ENCODE data around the gene SPSB4. TPM values are rescaled to one million over a fixed set of nuclear protein-coding genes. Genes with fewer than 3 reads are reported as not detected.
A peak's percentile ranks its signal among the peaks of the same experiment; 100 is the strongest.
"Not testable (repeated sequence)": the region's sequence is repeated elsewhere in the genome, so short reads cannot be mapped to it uniquely, and the experiment has no call there.

Gene SPSB4
- total and polyA plus RNA-seq, 9 donors = 13.1 to 29.8 (median 26.6) TPM

DNA sequence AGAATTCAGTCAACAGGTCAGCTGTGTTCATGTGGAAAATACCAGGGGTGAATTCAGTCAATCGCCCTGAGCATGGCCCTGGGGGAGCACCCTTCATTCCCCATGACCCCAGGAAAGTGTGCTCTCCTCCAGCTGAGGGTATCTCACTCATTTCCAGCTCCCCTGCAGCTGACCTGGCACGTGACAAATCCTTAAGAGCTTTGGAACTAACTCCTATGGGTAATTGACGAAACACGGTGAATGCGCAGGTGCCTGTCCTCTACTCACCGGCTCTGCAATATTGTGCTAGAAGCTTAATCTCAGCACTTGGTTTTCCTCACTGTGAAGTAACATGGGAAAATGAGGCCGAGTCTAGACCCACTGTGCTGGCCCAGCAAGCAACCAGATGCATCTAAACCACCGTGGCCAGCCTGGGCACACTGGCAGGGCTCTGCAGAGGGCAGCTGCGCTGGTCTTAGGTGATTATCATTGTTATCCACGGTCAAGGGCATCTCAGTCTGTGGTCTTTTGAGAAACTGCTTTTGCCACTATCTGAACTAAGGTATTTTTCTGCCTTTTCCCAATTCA, 63.1 kb downstream of the SPSB4 start:
- Histone ChIP-seq H3K36me3 (ENCODE audit: control insufficient read depth, insufficient read depth, low read length) (peaks cover 2% of the 10 kb centered on the region), H3K27ac (ENCODE audit: low read length) (peak overlapping the region; percentile 96), H3K4me1 (ENCODE audit: control insufficient read depth, insufficient read depth, low read length) (peaks cover 45% of the 10 kb centered on the region), H3K9me3 (replicated peaks; ENCODE audit: control insufficient read depth, low read depth, low read length) (peaks cover 3% of the 10 kb centered on the region), H3K27me3 (ENCODE audit: control insufficient read depth, insufficient read depth, low read length) (no peaks in the 10 kb centered on the region), H3K4me3 (ENCODE audit: low read length) (no peak overlapping the region)
- 62% methylated on average over 10 of the region's 10 CpGs for WGBS (ENCODE audit: insufficient coverage)
- DNase-seq = peak; percentile 51

DNA sequence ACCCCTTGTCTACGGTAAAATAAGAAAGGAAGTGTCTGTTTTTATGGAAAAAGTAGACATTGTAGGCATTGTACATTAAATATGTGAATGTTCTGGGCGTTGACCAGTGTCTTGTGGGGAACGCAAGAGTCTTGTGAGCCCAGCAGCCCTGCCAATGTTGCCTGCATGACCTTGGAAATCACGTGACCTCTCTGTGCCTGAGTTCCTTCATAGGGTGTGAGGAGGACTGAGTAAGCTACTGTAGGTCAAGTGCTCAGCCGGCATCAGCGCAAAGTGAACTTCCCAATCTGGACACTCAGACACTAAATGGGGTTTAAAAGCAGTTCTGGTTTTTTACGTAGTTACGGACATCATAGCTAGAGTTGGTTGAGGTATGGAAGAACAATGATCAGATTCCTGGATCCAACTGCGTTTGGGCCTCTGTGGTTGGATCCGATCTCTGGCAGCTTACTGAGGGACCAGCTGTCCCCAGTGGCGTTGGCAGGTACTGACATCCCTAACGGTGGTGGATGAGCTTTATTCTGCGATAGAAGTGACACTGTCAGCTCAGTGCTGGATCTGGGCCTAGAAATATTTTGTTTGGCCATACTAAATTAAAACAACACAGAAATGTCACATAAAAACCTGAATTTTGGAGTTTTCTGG, 63.8 kb downstream of the SPSB4 start:
- peak; percentile 63 for DNase-seq
- H3K36me3 ChIP-seq (ENCODE audit: control insufficient read depth, insufficient read depth, low read length) = peaks cover 2% of the 10 kb centered on the region
- H3K4me3 ChIP-seq (ENCODE audit: low read length) = no peak overlapping the region
- H3K27me3 ChIP-seq (ENCODE audit: control insufficient read depth, insufficient read depth, low read length) = no peaks in the 10 kb centered on the region
- WGBS (ENCODE audit: insufficient coverage) = 45% methylated on average over 9 of the region's 13 CpGs
- peaks cover 3% of the 10 kb centered on the region for H3K9me3 ChIP-seq (replicated peaks; ENCODE audit: control insufficient read depth, low read depth, low read length)
- H3K4me1 ChIP-seq (ENCODE audit: control insufficient read depth, insufficient read depth, low read length) = peaks cover 39% of the 10 kb centered on the region
- peak overlapping the region; percentile 96 for H3K27ac ChIP-seq (ENCODE audit: low read length)

DNA sequence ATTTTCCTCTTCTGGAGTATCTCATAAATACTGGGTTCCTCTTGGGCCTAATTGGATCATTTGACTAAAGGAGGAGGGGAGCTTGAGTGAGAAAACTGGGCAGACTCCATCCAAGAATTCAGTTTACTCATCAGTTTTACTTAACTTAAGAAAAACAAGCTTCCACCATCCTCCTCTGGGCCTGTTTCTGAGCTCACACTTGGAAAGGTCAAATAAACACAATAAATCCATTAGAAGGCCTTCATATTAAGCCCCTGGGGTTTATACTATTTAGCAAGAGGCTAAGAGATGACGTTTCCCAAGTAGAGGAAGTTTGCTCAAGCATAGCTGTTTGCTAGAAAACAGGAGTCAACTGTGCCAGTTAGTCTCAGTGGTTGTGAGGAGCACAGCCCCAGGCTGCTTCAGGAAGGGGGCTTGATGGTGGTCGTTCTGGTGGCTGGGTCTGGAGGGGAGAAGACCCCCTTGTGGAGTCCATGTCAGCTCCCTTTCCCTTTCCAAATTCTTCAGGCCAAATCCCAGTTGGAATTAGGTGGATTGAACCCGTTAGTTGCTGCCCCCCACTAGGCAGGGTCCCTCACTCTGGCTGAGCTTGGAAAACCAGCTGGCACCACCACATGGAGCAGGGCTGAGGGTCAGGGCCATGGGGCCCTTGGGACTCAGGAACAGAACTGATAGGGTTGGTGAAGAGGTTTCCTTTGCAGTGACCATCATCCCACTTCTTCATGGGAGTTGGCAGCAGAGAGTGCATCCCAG, 64.8 kb downstream of the SPSB4 start:
- no peaks in the 10 kb centered on the region for H3K9me3 ChIP-seq (replicated peaks; ENCODE audit: control insufficient read depth, low read depth, low read length)
- no peak overlapping the region for H3K4me3 ChIP-seq (ENCODE audit: low read length)
- H3K36me3 ChIP-seq (ENCODE audit: control insufficient read depth, insufficient read depth, low read length) = peaks cover 2% of the 10 kb centered on the region
- WGBS (ENCODE audit: insufficient coverage) = 37% methylated on average over 2 of the region's 3 CpGs
- peak; percentile 99 for DNase-seq
- H3K27ac ChIP-seq (ENCODE audit: low read length) = peak overlapping the region; percentile 96
- no peaks in the 10 kb centered on the region for H3K27me3 ChIP-seq (ENCODE audit: control insufficient read depth, insufficient read depth, low read length)
- H3K4me1 ChIP-seq (ENCODE audit: control insufficient read depth, insufficient read depth, low read length) = peaks cover 38% of the 10 kb centered on the region

DNA sequence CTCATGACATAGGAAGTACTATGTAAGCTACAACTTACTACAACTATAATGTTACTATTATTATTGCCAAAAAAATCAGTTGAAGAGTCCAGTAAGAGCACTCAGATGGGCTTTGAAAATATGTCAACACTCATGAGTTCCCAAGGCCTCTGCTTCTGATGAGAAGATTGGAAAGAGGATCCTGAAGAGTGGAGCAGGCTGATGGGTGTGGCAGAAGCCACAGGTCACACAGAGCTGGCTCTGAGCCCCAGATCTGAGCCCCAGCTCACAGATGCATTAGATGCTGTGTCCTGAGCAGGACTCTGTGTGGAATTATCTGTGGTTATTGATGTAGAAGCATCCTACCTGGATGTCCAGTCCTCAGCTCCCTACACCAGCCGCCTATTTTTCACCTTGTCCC, 65.6 kb downstream of the SPSB4 start:
- no peaks in the 10 kb centered on the region for H3K27me3 ChIP-seq (ENCODE audit: control insufficient read depth, insufficient read depth, low read length)
- peaks cover 2% of the 10 kb centered on the region for H3K36me3 ChIP-seq (ENCODE audit: control insufficient read depth, insufficient read depth, low read length)
- peaks cover 33% of the 10 kb centered on the region for H3K4me1 ChIP-seq (ENCODE audit: control insufficient read depth, insufficient read depth, low read length)
- no peaks in the 10 kb centered on the region for H3K9me3 ChIP-seq (replicated peaks; ENCODE audit: control insufficient read depth, low read depth, low read length)
- H3K27ac ChIP-seq (ENCODE audit: low read length) = peak overlapping the region; percentile 96
- no peak overlapping the region for H3K4me3 ChIP-seq (ENCODE audit: low read length)
- WGBS (ENCODE audit: insufficient coverage) = no CpG with 5 or more reads among the region's 1 CpG
- DNase-seq = peak; percentile 91

DNA sequence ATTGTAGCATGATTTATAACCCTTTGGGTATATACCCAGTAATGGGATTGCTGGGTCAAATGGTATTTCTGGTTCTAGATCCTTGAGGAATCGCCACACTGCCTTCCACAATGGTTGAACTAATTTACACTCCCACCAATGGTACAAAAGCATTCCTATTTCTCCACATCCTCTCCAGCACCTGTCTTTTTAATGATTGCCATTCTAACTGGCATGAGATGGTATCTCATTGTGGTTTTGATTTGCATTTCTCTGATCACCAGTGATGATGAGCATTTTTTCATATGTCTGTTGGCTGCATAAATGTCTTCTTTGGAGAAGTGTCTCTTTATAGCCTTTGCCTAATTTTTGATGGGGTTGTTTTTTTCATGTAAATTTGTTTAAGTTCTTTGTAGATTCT, 66.8 kb downstream of the SPSB4 start:
- H3K9me3 ChIP-seq (replicated peaks; ENCODE audit: control insufficient read depth, low read depth, low read length); H3K27me3 ChIP-seq (ENCODE audit: control insufficient read depth, insufficient read depth, low read length); DNase-seq; H3K27ac ChIP-seq (ENCODE audit: low read length); H3K36me3 ChIP-seq (ENCODE audit: control insufficient read depth, insufficient read depth, low read length); H3K4me3 ChIP-seq (ENCODE audit: low read length): not testable (repeated sequence)
- peaks cover 25% of the 10 kb centered on the region for H3K4me1 ChIP-seq (ENCODE audit: control insufficient read depth, insufficient read depth, low read length)
- no CpG with 5 or more reads among the region's 1 CpG for WGBS (ENCODE audit: insufficient coverage)

DNA sequence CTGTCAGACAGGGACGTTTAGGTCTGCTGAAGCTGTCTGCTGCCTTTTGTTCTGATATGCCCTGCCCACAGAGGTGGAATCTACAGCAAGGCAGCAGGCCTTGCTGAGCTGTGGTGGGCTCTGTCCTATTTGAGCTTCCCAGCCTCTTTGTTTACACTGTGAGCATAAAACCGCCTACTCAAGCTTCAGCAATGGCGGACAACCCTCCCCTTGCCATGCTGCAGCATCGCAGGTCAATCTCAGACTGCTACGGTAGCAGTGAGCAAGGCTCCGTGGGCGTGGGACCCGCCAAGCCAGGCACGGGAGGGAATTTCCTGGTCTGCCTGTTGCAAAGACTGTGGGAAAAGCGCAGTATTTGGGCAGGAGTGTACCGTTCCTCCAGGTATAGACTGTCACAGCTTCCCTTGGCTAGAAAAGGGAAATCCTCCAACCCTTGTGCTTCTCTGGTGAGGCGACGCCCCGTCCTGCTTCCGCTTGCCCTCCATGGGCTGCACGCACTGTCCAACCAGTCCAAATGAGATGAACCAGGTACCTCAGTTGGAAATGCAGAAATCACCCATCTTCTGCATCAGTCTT, 71.4 kb downstream of the SPSB4 start:
- H3K9me3 ChIP-seq (replicated peaks; ENCODE audit: control insufficient read depth, low read depth, low read length) = no peaks in the 10 kb centered on the region
- H3K4me3 ChIP-seq (ENCODE audit: low read length) = no peak overlapping the region
- WGBS (ENCODE audit: insufficient coverage) = 80% methylated on average over 12 of the region's 16 CpGs
- no peak for DNase-seq
- H3K36me3 ChIP-seq (ENCODE audit: control insufficient read depth, insufficient read depth, low read length) = peaks cover 2% of the 10 kb centered on the region
- H3K27me3 ChIP-seq (ENCODE audit: control insufficient read depth, insufficient read depth, low read length) = no peaks in the 10 kb centered on the region
- H3K4me1 ChIP-seq (ENCODE audit: control insufficient read depth, insufficient read depth, low read length) = peaks cover 20% of the 10 kb centered on the region
- H3K27ac ChIP-seq (ENCODE audit: low read length) = no peak overlapping the region

DNA sequence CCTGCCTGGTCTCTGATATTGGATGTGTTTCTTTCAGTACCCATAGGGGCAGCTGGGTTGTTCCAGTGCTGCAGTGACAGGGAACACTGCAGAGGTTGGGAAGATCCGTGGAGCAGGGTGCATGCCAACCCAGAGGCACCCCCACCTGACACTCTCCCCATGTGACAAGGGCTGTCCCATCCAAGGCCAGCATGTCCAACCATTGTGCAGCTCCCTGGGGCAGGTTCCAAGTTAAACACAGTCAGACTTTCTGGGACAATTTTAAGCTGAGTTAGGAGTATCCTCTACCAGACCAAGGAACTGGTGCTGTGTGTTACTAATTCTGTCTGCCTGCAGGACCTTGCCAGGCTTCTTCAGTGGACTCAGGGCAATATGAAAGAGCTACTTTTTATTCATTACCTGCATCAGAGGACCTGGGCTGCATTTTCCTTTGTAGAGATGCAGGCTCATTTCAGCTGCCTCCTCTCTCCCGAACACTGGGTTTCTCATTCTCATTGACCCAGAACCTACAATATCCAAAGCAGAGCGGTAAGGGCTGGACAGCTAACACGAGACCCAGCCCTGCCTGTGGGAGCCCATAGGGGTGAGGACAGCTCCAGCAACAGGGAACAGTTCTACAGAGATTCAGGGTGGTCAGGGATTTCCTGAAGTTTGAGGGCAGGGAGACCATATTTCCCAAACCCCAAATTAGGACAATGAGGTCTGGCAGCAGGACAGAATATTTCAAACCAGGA, 72.7 kb downstream of the SPSB4 start:
- Histone ChIP-seq H3K4me1 (ENCODE audit: control insufficient read depth, insufficient read depth, low read length) (peaks cover 32% of the 10 kb centered on the region), H3K9me3 (replicated peaks; ENCODE audit: control insufficient read depth, low read depth, low read length) (no peaks in the 10 kb centered on the region), H3K27me3 (ENCODE audit: control insufficient read depth, insufficient read depth, low read length) (no peaks in the 10 kb centered on the region), H3K36me3 (ENCODE audit: control insufficient read depth, insufficient read depth, low read length) (peaks cover 2% of the 10 kb centered on the region), H3K27ac (ENCODE audit: low read length) (no peak overlapping the region), H3K4me3 (ENCODE audit: low read length) (no peak overlapping the region)
- no CpG with 5 or more reads among the region's 4 CpGs for WGBS (ENCODE audit: insufficient coverage)
- no peak for DNase-seq

DNA sequence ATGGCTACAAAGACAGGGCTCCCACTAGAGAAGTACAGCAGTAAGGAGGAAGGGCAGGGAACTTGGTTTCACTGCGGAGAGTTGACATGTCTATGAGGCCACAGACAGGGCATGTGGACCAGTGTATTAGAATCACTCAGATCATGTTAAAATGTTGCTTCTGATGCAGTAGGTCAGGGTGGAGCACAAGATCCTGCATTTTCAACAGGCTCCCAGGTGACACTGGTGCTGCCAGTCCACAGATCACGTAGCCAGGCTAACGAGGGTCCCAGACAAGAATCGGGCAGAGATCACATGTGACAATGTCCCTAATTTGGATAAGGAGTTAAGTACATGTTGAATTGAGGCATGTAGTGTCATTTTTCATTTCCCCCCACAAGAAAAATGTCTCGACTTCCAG, 73.6 kb downstream of the SPSB4 start:
- no peak for DNase-seq
- no peak overlapping the region for H3K4me3 ChIP-seq (ENCODE audit: low read length)
- H3K27ac ChIP-seq (ENCODE audit: low read length) = no peak overlapping the region
- H3K4me1 ChIP-seq (ENCODE audit: control insufficient read depth, insufficient read depth, low read length) = peaks cover 41% of the 10 kb centered on the region
- H3K27me3 ChIP-seq (ENCODE audit: control insufficient read depth, insufficient read depth, low read length) = no peaks in the 10 kb centered on the region
- peaks cover 2% of the 10 kb centered on the region for H3K36me3 ChIP-seq (ENCODE audit: control insufficient read depth, insufficient read depth, low read length)
- no peaks in the 10 kb centered on the region for H3K9me3 ChIP-seq (replicated peaks; ENCODE audit: control insufficient read depth, low read depth, low read length)
- WGBS (ENCODE audit: insufficient coverage) = 100% methylated on average over 1 of the region's 5 CpGs

DNA sequence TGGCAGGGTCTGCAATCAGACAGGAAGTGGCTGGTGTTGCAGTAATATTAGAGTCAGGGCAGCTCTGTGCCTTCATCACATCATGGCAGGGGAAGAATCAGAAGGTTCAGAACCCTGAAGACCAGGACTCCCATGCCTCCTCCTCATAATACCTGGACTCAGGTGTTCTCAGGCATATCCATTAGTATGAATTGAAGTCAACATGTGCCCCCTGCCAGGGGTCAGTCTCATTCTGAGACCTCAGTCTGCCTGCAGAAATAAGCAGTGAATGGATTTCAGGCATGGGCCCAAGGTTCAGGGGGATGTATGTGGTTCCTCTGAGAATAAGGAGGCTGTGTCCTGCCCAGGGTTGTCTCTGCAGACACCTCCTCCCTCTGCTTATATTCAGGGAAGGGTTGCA, 74.2 kb downstream of the SPSB4 start:
- Histone ChIP-seq H3K27ac (ENCODE audit: low read length) (no peak overlapping the region), H3K36me3 (ENCODE audit: control insufficient read depth, insufficient read depth, low read length) (peaks cover 2% of the 10 kb centered on the region), H3K9me3 (replicated peaks; ENCODE audit: control insufficient read depth, low read depth, low read length) (no peaks in the 10 kb centered on the region), H3K4me3 (ENCODE audit: low read length) (no peak overlapping the region), H3K27me3 (ENCODE audit: control insufficient read depth, insufficient read depth, low read length) (no peaks in the 10 kb centered on the region), H3K4me1 (ENCODE audit: control insufficient read depth, insufficient read depth, low read length) (peaks cover 47% of the 10 kb centered on the region)
- no peak for DNase-seq

All from muscle of leg (tissue), 11 donors.